ENCODE results near the gene RAB25.

Gene RAB25

DNA sequence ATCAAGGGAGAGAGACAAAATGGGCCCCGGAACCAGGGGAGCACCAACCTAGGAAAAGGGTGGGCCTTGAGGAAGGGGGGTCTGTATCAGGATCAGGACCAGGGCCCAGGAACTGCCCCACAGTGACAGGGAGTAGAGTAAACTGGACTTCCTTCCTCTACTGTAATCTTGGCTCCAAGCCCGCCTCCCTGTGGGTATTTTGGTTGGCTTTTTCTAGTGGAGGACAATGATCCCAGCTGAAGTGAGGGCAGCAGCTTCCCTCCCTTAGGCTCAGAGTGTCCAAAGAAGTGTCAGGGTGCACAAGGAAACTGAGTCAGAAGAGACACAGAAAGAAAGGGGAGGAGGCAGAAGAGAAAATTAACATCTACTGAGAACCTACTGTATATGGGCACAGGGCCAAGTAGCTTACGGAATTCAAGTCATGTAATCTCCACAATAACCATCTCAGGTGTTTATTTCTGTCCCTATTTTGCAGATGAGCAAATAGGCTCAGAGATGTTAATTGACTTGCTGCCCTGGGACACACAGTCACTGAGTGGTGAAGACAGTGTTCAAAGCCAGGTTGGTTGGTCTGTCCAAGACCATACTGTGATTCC, 12.2 kb upstream of the RAB25 start:
- DNase-seq (ENCODE audit: low read depth): no peak
- TF ChIP-seq, protein P1, sequence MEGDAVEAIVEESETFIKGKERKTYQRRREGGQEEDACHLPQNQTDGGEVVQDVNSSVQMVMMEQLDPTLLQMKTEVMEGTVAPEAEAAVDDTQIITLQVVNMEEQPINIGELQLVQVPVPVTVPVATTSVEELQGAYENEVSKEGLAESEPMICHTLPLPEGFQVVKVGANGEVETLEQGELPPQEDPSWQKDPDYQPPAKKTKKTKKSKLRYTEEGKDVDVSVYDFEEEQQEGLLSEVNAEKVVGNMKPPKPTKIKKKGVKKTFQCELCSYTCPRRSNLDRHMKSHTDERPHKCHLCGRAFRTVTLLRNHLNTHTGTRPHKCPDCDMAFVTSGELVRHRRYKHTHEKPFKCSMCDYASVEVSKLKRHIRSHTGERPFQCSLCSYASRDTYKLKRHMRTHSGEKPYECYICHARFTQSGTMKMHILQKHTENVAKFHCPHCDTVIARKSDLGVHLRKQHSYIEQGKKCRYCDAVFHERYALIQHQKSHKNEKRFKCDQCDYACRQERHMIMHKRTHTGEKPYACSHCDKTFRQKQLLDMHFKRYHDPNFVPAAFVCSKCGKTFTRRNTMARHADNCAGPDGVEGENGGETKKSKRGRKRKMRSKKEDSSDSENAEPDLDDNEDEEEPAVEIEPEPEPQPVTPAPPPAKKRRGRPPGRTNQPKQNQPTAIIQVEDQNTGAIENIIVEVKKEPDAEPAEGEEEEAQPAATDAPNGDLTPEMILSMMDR (IDR thresholded peaks at IDR 0.05; ENCODE audit: low read depth, low read length, missing control alignments): no peak

DNA sequence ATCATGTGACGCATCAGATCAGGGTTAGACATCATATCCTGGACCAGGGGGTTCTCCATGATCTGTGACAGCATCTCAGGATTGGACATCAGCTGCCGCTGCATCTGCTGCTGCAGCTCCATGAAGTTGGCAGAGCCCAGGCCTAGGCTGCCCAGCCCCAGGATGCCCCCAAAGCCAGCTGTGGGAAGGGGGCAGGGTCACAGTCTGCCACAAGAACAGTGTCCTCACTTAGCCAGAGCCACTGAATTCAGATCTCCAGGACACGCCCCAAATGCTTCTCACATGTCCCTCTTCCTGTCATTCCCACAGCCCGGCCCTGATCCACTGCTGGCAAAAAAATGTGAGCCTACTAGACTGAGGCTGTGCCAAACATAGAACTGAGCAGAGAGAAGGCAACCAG, 10.6 kb upstream of the RAB25 start:
- TF ChIP-seq, protein P1 (IDR thresholded peaks at IDR 0.05; ENCODE audit: low read depth, low read length, missing control alignments): no peak
- no peak overlapping the region for H3K4me3 ChIP-seq (ENCODE audit: low read depth, low read length)
- DNase-seq (ENCODE audit: low read depth): no peak

More for the DNA sequence above, 12.2 kb upstream of the RAB25 start:
- no peak overlapping the region for H3K4me3 ChIP-seq (ENCODE audit: low read depth, low read length)

DNA sequence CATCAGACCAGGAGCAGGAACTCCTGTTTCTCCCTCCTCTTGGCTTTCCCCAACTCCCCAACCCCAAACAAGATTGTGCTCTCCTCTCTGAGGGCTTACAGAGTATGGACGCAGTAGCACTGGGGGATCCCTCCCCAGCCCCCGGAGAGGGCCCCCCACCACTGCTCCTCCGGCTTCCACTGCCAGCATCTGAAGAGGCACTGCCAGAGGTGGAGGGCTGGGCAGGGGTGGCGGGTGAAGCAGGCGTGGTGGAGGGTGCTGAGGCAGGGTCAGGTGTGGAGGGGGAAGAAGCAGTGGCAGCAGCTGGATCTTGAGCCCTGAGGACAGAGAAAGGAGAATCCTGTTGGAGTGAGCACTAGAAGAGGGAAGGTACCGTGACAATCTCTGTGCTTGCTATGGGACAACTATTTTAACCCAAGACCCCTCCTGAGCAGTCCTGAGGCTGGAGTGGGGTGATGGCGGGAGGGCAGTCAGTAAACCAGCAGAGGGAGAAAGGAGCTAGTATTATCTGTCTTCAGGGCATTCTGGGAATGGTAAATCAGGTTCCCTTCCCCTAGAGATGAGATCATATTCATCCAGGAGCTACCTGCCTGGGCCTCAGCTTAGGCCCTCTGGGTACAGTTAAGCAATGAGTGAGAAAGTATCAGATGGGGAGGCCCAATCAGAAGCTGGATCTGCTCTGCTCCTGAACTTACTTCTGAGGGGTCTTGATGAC, 9.8 kb upstream of the RAB25 start:
- H3K4me3 ChIP-seq (ENCODE audit: low read depth, low read length): no peak overlapping the region
- no peak for DNase-seq (ENCODE audit: low read depth)
- TF ChIP-seq, protein P1 (IDR thresholded peaks at IDR 0.05; ENCODE audit: low read depth, low read length, missing control alignments): no peak

DNA sequence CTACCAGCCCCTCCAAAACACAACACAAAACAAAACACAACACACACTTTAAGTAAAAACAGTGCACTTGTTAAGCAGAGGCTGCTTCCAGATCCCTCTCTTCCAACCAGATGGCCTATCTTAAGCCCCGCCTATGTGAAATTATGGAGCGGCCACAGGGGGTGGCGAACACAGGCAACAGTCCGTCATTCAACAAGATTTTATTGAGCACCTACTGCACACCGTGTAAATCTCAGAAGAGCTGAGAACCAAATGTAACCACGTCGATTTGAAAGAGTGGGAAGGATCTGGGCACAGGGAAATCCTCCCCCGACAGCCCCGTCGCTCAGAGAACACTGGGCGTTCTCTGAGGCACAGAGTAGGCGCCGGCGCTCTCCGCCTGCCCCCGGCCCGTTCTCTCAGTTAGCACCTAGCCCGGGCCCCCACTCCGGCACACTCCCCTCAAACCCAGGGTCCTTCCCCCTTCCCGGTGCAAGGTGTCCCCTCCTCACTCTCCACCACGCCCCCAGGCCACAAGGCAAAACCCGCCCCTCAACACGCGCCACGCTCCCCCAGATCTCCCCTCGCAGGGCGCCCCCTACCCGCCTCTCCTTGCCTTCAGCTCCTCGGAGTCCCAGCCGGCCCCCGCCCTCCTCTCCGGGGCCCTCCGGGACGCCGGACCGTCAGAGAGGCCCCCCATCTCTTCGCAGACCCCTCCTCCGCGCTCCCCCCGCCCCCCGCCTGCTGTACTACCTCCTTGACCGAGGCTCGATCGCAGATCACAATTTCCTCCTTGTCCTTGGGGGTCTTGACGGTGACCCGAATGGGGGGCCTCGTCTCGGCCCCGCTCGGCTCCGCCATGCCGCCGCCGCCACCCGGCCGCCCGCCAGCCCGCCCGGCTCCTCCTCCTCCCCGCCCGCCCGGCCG, 7.8 kb upstream of the RAB25 start:
- TF ChIP-seq, protein P1 (IDR thresholded peaks at IDR 0.05; ENCODE audit: low read depth, low read length, missing control alignments): peak; percentile 41
- DNase-seq (ENCODE audit: low read depth): no peak
- peak overlapping the region; percentile 61 for H3K4me3 ChIP-seq (ENCODE audit: low read depth, low read length)

DNA sequence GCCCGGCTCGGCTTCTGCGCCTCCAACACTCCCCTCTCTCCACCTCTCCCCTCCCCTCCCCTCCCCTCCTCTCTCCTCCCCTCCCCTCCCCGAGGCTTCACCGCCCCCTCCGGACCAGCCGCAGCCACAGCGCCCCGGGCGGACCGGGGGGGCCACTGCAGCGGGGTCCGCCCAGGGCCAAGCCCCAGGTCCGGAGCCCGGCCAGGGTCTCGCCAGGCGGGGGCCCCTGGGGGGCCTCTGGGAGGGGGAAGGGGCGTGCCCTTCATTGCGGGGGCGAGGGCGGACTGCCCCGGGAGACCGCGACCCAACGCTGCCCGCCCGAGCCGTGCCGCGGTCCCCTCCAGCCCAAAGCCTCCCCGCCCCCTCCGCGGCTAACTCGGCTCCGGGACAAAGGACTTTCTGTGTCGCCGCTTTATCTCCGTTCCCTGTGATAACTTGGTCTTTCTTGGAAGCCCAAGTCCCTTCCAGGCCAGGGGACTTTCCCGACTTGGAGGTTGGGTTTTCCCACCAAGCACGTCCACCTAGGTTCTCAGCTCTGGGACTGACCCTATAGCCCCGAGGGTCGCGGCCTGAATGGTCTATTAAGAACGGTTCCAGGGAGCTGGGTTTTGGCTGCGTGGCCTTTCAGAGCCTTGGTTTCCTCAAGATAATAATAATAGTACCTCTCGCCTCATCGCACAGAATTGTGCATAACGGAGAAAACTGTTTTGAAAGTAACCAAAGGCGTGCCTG, 7.0 kb upstream of the RAB25 start, which contains the start of gene UBQLN4:
UBQLN4 (minus strand) TSS at position 31 of the 732 bp plus-strand sequence. CDS start 97 bp downstream, outside the sequence.
- peak within 1 kb of the TSS; percentile 91 for H3K4me3 ChIP-seq (ENCODE audit: low read depth, low read length)
- TF ChIP-seq, protein P1 (IDR thresholded peaks at IDR 0.05; ENCODE audit: low read depth, low read length, missing control alignments): peak; percentile 55
- DNase-seq (ENCODE audit: low read depth): no peak

DNA sequence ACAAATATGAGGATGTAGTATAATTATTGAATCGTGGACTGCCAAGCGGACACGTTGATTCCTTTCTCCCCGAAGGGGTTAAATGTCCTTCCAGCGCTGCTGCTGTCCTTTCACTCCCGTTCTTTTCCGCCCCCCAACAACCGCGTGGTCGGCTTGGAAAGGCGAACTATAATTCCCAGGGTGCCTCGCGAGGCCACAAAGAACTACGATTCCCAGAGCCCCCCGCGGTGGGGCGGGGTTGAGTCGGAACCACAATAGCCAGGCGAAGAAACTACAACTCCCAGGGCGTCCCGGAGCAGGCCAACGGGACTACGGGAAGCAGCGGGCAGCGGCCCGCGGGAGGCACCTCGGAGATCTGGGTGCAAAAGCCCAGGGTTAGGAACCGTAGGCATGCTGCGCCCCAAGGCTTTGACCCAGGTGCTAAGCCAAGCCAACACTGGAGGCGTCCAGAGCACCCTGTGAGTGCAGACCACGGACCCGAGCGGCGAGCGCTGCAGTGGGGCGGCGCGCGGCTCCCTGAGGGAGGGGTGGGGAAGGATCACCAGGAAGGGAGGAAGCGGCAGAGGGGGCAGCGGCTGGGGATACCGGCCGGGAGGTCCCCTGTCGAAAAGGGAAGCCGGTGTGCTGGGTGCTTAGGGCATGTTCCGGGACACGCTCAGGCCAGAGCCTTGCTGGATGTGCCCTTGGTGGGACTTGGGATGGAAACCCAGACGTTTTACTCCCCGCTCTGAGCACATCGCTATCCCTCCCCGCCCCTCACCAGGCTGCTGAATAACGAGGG, 6.3 kb upstream of the RAB25 start, which contains the start of gene LAMTOR2:
LAMTOR2 (plus strand) TSS at position 283 of the 781 bp plus-strand sequence; CDS start at position 391, 108 bp downstream.
- peak; percentile 85 for DNase-seq (ENCODE audit: low read depth)
- TF ChIP-seq, protein P1 (IDR thresholded peaks at IDR 0.05; ENCODE audit: low read depth, low read length, missing control alignments): no peak
- H3K4me3 ChIP-seq (ENCODE audit: low read depth, low read length): peak within 1 kb of the TSS; percentile 91
